Naive thymus-derived CD4-positive, alpha-beta T cell (primary cell): Measurements from ENCODE around the gene NOL4L. TPM values are rescaled to one million over a fixed set of nuclear protein-coding genes. Genes with fewer than 3 reads are reported as not detected.

Source experiments
- ATAC-seq: fragments of 150-1000 bp; cut with Tn5 transposase; 2 replicates; pipeline ENCODE4 v1.10.0; 2021; ENCODE audit warnings: mild to moderate bottlenecking, moderate library complexity
- CTCF ChIA-PET: fragments of 350-600 bp; sonication (Branson Sonifier 250); formaldehyde crosslinking; loops from one replicate; lab custom pipeline; 2021; ENCODE audit warnings: antibody characterized with exemption; lab: Charles Lee
- POLR2A ChIA-PET: fragments of 350-600 bp; sonication (Branson Sonifier 250); formaldehyde crosslinking; loops from one replicate; lab custom pipeline; 2021; ENCODE audit warnings: antibody characterized with exemption, inconsistent platforms; lab: Charles Lee
- DNase-seq, 9 donors: peaks; one replicate each; pipeline versions ENCODE4 v3.0.0 to v3.0.0-alpha.2; 2020 to 2022; ENCODE audit warnings: mixed read lengths in 1 of 9
- H3K27ac ChIP-seq: one replicate; pipeline ENCODE4 v1.7.0; 2013; ENCODE audit warnings: mild to moderate bottlenecking, low read depth, low read length, moderate library complexity
- H3K27me3 ChIP-seq, 2 donors: one replicate each; pipeline ENCODE4 v1.7.0; 2013; ENCODE audit warnings: low read length in 2 of 2, mild to moderate bottlenecking in 2 of 2, moderate library complexity in 2 of 2; ENCODE audit not compliant: control insufficient read depth in 2 of 2, insufficient read depth in 2 of 2
- H3K36me3 ChIP-seq, 3 experiments: 1 replicate in 2 of 3; 2 replicates in 1 of 3; pipeline ENCODE4 v1.7.0; 2013; ENCODE audit warnings: low read length in 3 of 3, mild to moderate bottlenecking in 3 of 3, moderate library complexity in 1 of 3; ENCODE audit not compliant: insufficient read depth in 3 of 3, control insufficient read depth in 2 of 3
- H3K4me1 ChIP-seq, 2 donors: one replicate each; pipeline ENCODE4 v1.7.0; 2013; ENCODE audit warnings: low read length in 2 of 2, mild to moderate bottlenecking in 2 of 2, moderate library complexity in 1 of 2; ENCODE audit not compliant: control insufficient read depth in 2 of 2, insufficient read depth in 2 of 2
- H3K4me3 ChIP-seq: 2 replicates; pipeline ENCODE4 v1.7.0; 2013; ENCODE audit warnings: mild to moderate bottlenecking, low read length
- H3K9me3 ChIP-seq, 3 experiments: 1 replicate in 2 of 3; 2 replicates in 1 of 3; pipeline ENCODE4 v1.7.0; 2013; ENCODE audit warnings: low read length in 3 of 3; ENCODE audit not compliant: control insufficient read depth in 2 of 3
- H3K27ac Mint-ChIP-seq, 9 donors: one replicate each; pipeline ENCODE4 v1.8.0; 2020 to 2022; ENCODE audit warnings: mixed read lengths in 9 of 9, mild to moderate bottlenecking in 8 of 9, moderate library complexity in 5 of 9, inconsistent platforms in 2 of 9
- H3K27me3 Mint-ChIP-seq, 5 donors: one replicate each; pipeline ENCODE4 v1.8.0; 2021 to 2022; ENCODE audit warnings: mixed read lengths in 5 of 5, mild to moderate bottlenecking in 1 of 5
- H3K36me3 Mint-ChIP-seq, 5 donors: one replicate each; pipeline ENCODE4 v1.8.0; 2020 to 2022; ENCODE audit warnings: mixed read lengths in 5 of 5, mild to moderate bottlenecking in 3 of 5, inconsistent platforms in 1 of 5
- H3K4me1 Mint-ChIP-seq, 7 donors: one replicate each; pipeline ENCODE4 v1.8.0; 2020 to 2022; ENCODE audit warnings: mixed read lengths in 7 of 7, mild to moderate bottlenecking in 3 of 7, inconsistent platforms in 1 of 7
- H3K4me3 Mint-ChIP-seq, 10 donors: one replicate each; pipeline ENCODE4 v1.8.0; 2020 to 2022; ENCODE audit warnings: mild to moderate bottlenecking in 10 of 10, mixed read lengths in 10 of 10, moderate library complexity in 6 of 10, inconsistent platforms in 2 of 10
- H3K9me3 Mint-ChIP-seq, 11 donors: one replicate each; pipeline ENCODE4 v1.8.0; 2020 to 2022; ENCODE audit warnings: mixed read lengths in 11 of 11, mild to moderate bottlenecking in 4 of 11, inconsistent platforms in 1 of 11, moderate library complexity in 1 of 11
- intact Hi-C, 2 donors: fragments of 100-400 bp; cut with micrococcal nuclease; formaldehyde crosslinking; loops; one replicate each; pipeline ENCODE4 v1.15.1; 2023
- polyA plus RNA-seq, 2 donors: library from polyadenylated mRNA; unstranded; fragments of 300-500 nt; fragmentation: Illumina TruSeq; gene quantifications; one replicate each; pipeline ENCODE4 v1.2.3, GENCODE V29; 2021
- total RNA-seq, 6 experiments: library from RNA in 5 of 6; stranded (reverse) in 5 of 6; gene quantifications; 1 replicate in 5 of 6; 2 replicates in 1 of 6; pipeline ENCODE4 v1.2.3 and lab custom pipeline; 2021 to 2026

Gene NOL4L
- total and polyA plus RNA-seq, 7 experiments from 2014 or later = 17.3 to 81.9 (median 62.7) TPM

GRCh38 chr20:32553618-32554017 is 31.5 kb downstream of the NOL4L start:
- Histone ChIP-seq H3K9me3 (no peaks in the 10 kb centered on the region), H3K27ac (peak overlapping the region; percentile 46), H3K4me1 (peaks cover 0 to 21% of the 10 kb centered on the region in 2 donors), H3K4me3 (no peak overlapping the region), H3K27me3 (no peaks in the 10 kb centered on the region), H3K36me3 (peaks cover 0 to 16% (median 0%) of the 10 kb centered on the region in 3 experiments)
- no peaks in the 10 kb centered on the region for H3K27me3 Mint-ChIP-seq
- H3K36me3 Mint-ChIP-seq = peaks cover 4 to 31% (median 14%) of the 10 kb centered on the region in 5 donors
- peaks cover 27 to 82% (median 71%) of the 10 kb centered on the region in 7 donors for H3K4me1 Mint-ChIP-seq
- ChIA-PET POLR2A (interaction anchor here (1.3 kb wide), 1 partner anchor 21 kb away, joined by 3 read pairs; no protein-coding TSS in a partner anchor), CTCF (interaction anchor here (0.6 kb wide), 2 partner anchors 12 to 44 kb away, joined by 3 to 4 read pairs; no protein-coding TSS in a partner anchor)
- ATAC-seq (no peak), DNase-seq (no peak)
- H3K4me3 Mint-ChIP-seq = peak overlapping the region in 4 of 10 donors; percentile 34 to 75 (median 40)
- no peaks in the 10 kb centered on the region for H3K9me3 Mint-ChIP-seq
- intact Hi-C loops = no loop called here
- peak overlapping the region in 8 of 9 donors; percentile 76 to 89 (median 84) for H3K27ac Mint-ChIP-seq

GRCh38 chr20:32551693-32552092 is 33.4 kb downstream of the NOL4L start:
- H3K9me3 ChIP-seq = no peaks in the 10 kb centered on the region
- Mint-ChIP-seq H3K27me3 (no peaks in the 10 kb centered on the region), H3K4me1 (peaks cover 45 to 86% (median 77%) of the 10 kb centered on the region in 7 donors), H3K27ac (peak overlapping the region in 5 of 9 donors; percentile 31 to 89 (median 65)), H3K9me3 (no peaks in the 10 kb centered on the region), H3K36me3 (peaks cover 7 to 28% (median 21%) of the 10 kb centered on the region in 5 donors), H3K4me3 (no peak overlapping the region)
- intact Hi-C loops = no loop called here
- no peak for DNase-seq
- H3K36me3 ChIP-seq = peaks cover 0 to 10% (median 0%) of the 10 kb centered on the region in 3 experiments
- POLR2A ChIA-PET = interaction anchor here (1.4 to 2.1 kb wide), 2 partner anchors 9 to 12 kb away, joined by 4 to 10 read pairs; no protein-coding TSS in a partner anchor
- H3K27me3 ChIP-seq = no peaks in the 10 kb centered on the region
- CTCF ChIA-PET = interaction anchor here (0.6 kb wide), 1 partner anchor 46 kb away, joined by 4 read pairs; no protein-coding TSS in a partner anchor
- peaks cover 5 to 29% of the 10 kb centered on the region in 2 donors for H3K4me1 ChIP-seq
- no peak overlapping the region for H3K4me3 ChIP-seq
- H3K27ac ChIP-seq = no peak overlapping the region
- ATAC-seq = no peak

- no peaks in the 10 kb centered on the region for H3K27me3 ChIP-seq
- POLR2A ChIA-PET = no interaction called here
- H3K9me3 ChIP-seq = no peaks in the 10 kb centered on the region
- H3K36me3 ChIP-seq = no peaks in the 10 kb centered on the region
- no peak overlapping the region for H3K4me3 ChIP-seq
- H3K27ac ChIP-seq = no peak overlapping the region
- Mint-ChIP-seq H3K27me3 (no peaks in the 10 kb centered on the region), H3K9me3 (no peaks in the 10 kb centered on the region), H3K4me1 (peaks cover 40 to 86% (median 69%) of the 10 kb centered on the region in 7 donors), H3K4me3 (no peak overlapping the region), H3K27ac (peak overlapping the region in 2 of 9 donors; percentile 22 to 42), H3K36me3 (peaks cover 3 to 22% (median 17%) of the 10 kb centered on the region in 5 donors)
- CTCF ChIA-PET = no interaction called here
- DNase-seq (no peak), ATAC-seq (no peak)
- H3K4me1 ChIP-seq = peaks cover 6 to 17% of the 10 kb centered on the region in 2 donors
- intact Hi-C loops = no loop called here
These were observed 35.3 kb downstream of the NOL4L start for GRCh38 chr20:32549842-32550241.

GRCh38 chr20:32547753-32548034 is 37.4 kb downstream of the NOL4L start:
- intact Hi-C loops = no loop called here
- Mint-ChIP-seq H3K36me3 (peaks cover 3 to 20% (median 18%) of the 10 kb centered on the region in 5 donors), H3K27ac (peak overlapping the region in 8 of 9 donors; percentile 55 to 100 (median 94)), H3K27me3 (no peaks in the 10 kb centered on the region), H3K9me3 (no peaks in the 10 kb centered on the region), H3K4me1 (peaks cover 34 to 86% (median 67%) of the 10 kb centered on the region in 7 donors), H3K4me3 (peak overlapping the region in 5 of 10 donors; percentile 1 to 41 (median 30))
- Histone ChIP-seq H3K4me3 (no peak overlapping the region), H3K9me3 (no peaks in the 10 kb centered on the region), H3K36me3 (no peaks in the 10 kb centered on the region), H3K27ac (peak overlapping the region; percentile 49), H3K27me3 (no peaks in the 10 kb centered on the region), H3K4me1 (peaks cover 9 to 15% of the 10 kb centered on the region in 2 donors)
- POLR2A ChIA-PET = interaction anchor here (0.6 to 1.1 kb wide), 3 partner anchors 13 to 20 kb away, joined by 3 read pairs; no protein-coding TSS in a partner anchor
- CTCF ChIA-PET = interaction anchor here (1.1 kb wide), 1 partner anchor 10 kb away, joined by 3 read pairs; no protein-coding TSS in a partner anchor
- ATAC-seq = no peak
- DNase-seq = no peak

- peaks cover 40 to 88% (median 72%) of the 10 kb centered on the region in 7 donors for H3K4me1 Mint-ChIP-seq
- CTCF ChIA-PET = interaction anchor here (0.6 to 1.1 kb wide), 2 partner anchors 11 to 14 kb away, joined by 3 read pairs; no protein-coding TSS in a partner anchor
- peaks cover 12 to 19% of the 10 kb centered on the region in 2 donors for H3K4me1 ChIP-seq
- POLR2A ChIA-PET = interaction anchor here (0.6 to 1.1 kb wide), 2 partner anchors 12 to 14 kb away, joined by 3 read pairs; no protein-coding TSS in a partner anchor
- no peaks in the 10 kb centered on the region for H3K9me3 ChIP-seq
- no peaks in the 10 kb centered on the region for H3K9me3 Mint-ChIP-seq
- H3K4me3 ChIP-seq = no peak overlapping the region
- peaks cover 3 to 23% (median 21%) of the 10 kb centered on the region in 5 donors for H3K36me3 Mint-ChIP-seq
- H3K27me3 ChIP-seq = no peaks in the 10 kb centered on the region
- peak overlapping the region in 5 of 10 donors; percentile 23 to 47 (median 43) for H3K4me3 Mint-ChIP-seq
- no peaks in the 10 kb centered on the region for H3K27me3 Mint-ChIP-seq
- peak overlapping the region; percentile 52 to 100 (median 94) for H3K27ac Mint-ChIP-seq
- intact Hi-C loops = no loop called here
- H3K36me3 ChIP-seq = no peaks in the 10 kb centered on the region
- peak overlapping the region; percentile 49 for H3K27ac ChIP-seq
- ATAC-seq (no peak), DNase-seq (no peak)
These were observed 38.0 kb downstream of the NOL4L start for GRCh38 chr20:32546918-32547752.

- no peaks in the 10 kb centered on the region for H3K27me3 ChIP-seq
- peaks cover 31 to 39% of the 10 kb centered on the region in 2 donors for H3K4me1 ChIP-seq
- intact Hi-C loops = no loop called here
- peak overlapping the region; percentile 90 for H3K27ac ChIP-seq
- no peaks in the 10 kb centered on the region for H3K36me3 ChIP-seq
- ChIA-PET CTCF (no interaction called here), POLR2A (interaction anchor here (0.8 to 2.6 kb wide), 5 partner anchors 8 to 31 kb away, joined by 3 to 11 read pairs (median 3); no protein-coding TSS in a partner anchor)
- H3K9me3 ChIP-seq = no peaks in the 10 kb centered on the region
- Mint-ChIP-seq H3K4me3 (peak overlapping the region in 7 of 10 donors; percentile 13 to 59 (median 25)), H3K27ac (peak overlapping the region in 8 of 9 donors; percentile 71 to 100 (median 96)), H3K36me3 (peaks cover 3 to 23% (median 21%) of the 10 kb centered on the region in 5 donors), H3K9me3 (no peaks in the 10 kb centered on the region), H3K4me1 (peaks cover 52 to 98% (median 84%) of the 10 kb centered on the region in 7 donors), H3K27me3 (no peaks in the 10 kb centered on the region)
- H3K4me3 ChIP-seq = no peak overlapping the region
- ATAC-seq (no peak), DNase-seq (no peak)
These were observed 40.0 kb downstream of the NOL4L start for GRCh38 chr20:32544893-32545840.
